T-helper 2 cell (primary cell): ENCODE measurements around the gene TRAPPC3.
"Not testable (repeated sequence)": the region's sequence is repeated elsewhere in the genome, so short reads cannot be mapped to it uniquely, and the experiment has no call there.

ENCODE experiments used
- DNase-seq, 5 experiments: peaks; one replicate each; pipeline versions ENCODE4 v3.0.0 to v3.0.0-alpha.2; 2012 to 2022

The TRAPPC3 gene

GRCh38 chr1:36166136-36166535 lies 16.9 kb upstream of the TRAPPC3 start:
- no peak for DNase-seq

- DNase-seq: no peak
These were observed 15.9 kb upstream of the TRAPPC3 start for GRCh38 chr1:36165145-36165544.

GRCh38 chr1:36164361-36164760 lies 15.1 kb upstream of the TRAPPC3 start:
- DNase-seq: no peak

- no peak for DNase-seq
These were observed 14.1 kb upstream of the TRAPPC3 start for GRCh38 chr1:36163426-36163825.

GRCh38 chr1:36162680-36163239 lies 13.5 kb upstream of the TRAPPC3 start:
- DNase-seq: no peak

- DNase-seq: peak in 4 of 5 experiments; percentile 30 to 74 (median 46)
These were observed 12.6 kb upstream of the TRAPPC3 start for GRCh38 chr1:36161641-36162531.

GRCh38 chr1:36160949-36161485 lies 11.7 kb upstream of the TRAPPC3 start:
- peak in 4 of 5 experiments; percentile 43 to 94 (median 56) for DNase-seq

- DNase-seq: peak in 1 of 5 experiments; percentile 43
These were observed 11.2 kb upstream of the TRAPPC3 start for GRCh38 chr1:36160388-36160948.

GRCh38 chr1:36159614-36160387 lies 10.5 kb upstream of the TRAPPC3 start:
- peak in 1 of 5 experiments; percentile 30 for DNase-seq

- not testable (repeated sequence) for DNase-seq
These were observed 9.6 kb upstream of the TRAPPC3 start for GRCh38 chr1:36158827-36159252.

GRCh38 chr1:36157973-36158826 lies 8.9 kb upstream of the TRAPPC3 start:
- DNase-seq: peak in 1 of 5 experiments; percentile 17

GRCh38 chr1:36157115-36157903 lies 8.0 kb upstream of the TRAPPC3 start:
- no peak for DNase-seq

- peak in 3 of 5 experiments; percentile 40 to 79 (median 48) for DNase-seq
These were observed 7.2 kb upstream of the TRAPPC3 start for GRCh38 chr1:36156329-36157114.

GRCh38 chr1:36155408-36156328 lies 6.4 kb upstream of the TRAPPC3 start, which contains the start of gene MAP7D1:
TSS of gene MAP7D1 (plus strand) at chr1:36156160. CDS start at chr1:36156418, 258 bp downstream.
- peak; percentile 70 to 88 (median 81) for DNase-seq

GRCh38 chr1:36154765-36155407 lies 5.6 kb upstream of the TRAPPC3 start:
- no peak for DNase-seq

- DNase-seq: no peak
These were observed 5.0 kb upstream of the TRAPPC3 start for GRCh38 chr1:36154335-36154734.

GRCh38 chr1:36153476-36153875 lies 4.2 kb upstream of the TRAPPC3 start:
- DNase-seq: no peak

GRCh38 chr1:36151845-36152203 lies 2.5 kb upstream of the TRAPPC3 start:
- peak in 4 of 5 experiments; percentile 29 to 82 (median 57) for DNase-seq
